Esophagus mucosa (tissue), 1 donor: ENCODE measurements around the gene ZNF32. TPM values are rescaled to one million over a fixed set of nuclear protein-coding genes. Genes with fewer than 3 reads are reported as not detected.
A peak's percentile ranks its signal among the peaks of the same experiment; 100 is the strongest.
"Not testable (repeated sequence)": the region's sequence is repeated elsewhere in the genome, so short reads cannot be mapped to it uniquely, and the experiment has no call there.

Experiments used
- ATAC-seq: fragments of 200-7000 bp; cut with Tn5 transposase; one replicate; pipeline ENCODE4 v1.9.1; 2020
- total RNA-seq: library from RNA; stranded (reverse); gene quantifications from one replicate; pipeline ENCODE4 v1.2.4, GENCODE V29; 2023
- donor health status: DM: yes; HTN: yes; CAD: no.

ZNF32 gene
- total RNA-seq, 1 donor from 2014 or later = 16.8 TPM

DNA sequence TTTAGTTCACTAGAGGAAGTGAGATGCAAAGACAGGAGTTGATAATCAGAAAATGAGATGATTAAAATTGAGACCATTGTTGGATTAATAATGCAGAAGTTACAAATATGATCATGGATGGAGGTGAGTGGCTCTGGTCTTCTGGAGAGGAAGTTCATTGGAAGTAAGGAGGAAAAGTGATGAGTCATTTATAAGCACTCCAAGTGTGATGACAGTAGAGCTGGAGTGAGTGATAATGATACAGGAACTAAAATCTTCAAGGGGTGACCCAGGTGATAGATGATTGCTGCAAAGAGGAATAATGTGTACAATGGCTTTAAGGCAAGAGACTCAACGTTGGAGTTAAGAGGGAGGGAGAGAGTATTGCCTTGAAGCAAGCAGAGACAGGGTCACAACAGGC lies 20.7 kb downstream of the ZNF32 start:
- ATAC-seq = no peak

DNA sequence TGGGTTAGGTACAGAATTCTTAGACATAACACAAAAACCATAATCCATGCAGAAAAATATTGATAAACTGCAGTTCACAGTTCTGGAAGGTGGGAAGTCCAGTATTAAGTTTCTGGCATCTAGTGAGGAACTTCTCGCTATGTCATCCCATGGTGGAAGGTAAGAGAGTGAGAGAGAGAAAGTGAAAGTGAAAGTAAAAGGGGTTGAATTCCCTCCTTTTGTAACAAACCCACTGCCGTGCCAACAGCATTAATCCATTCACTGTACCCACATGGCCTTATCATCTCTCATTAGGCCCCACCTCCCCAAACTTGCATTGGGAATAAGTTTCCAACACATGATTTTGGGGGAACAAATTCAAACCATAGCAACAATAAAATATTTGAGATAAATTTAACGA lies 25.3 kb downstream of the ZNF32 start:
- ATAC-seq = no peak

DNA sequence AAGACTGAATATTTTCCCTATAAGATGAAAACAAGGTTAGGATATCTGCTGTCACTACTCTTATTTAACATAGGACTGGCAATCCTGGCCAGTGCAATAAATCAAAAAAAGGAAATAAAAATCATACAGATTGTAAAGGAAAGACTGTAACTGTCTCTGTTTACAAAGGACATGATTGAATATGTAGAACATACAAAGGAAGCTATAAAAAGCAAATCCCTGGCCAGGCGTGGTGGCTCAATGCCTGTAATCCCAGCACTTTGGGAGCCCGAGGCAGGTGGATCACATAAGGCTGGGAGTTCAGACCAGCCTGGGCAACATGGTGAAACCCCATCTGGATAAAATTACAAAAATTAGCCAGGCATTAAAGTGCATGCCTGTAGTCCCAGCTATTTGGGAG lies 26.6 kb downstream of the ZNF32 start:
- ATAC-seq = no peak

DNA sequence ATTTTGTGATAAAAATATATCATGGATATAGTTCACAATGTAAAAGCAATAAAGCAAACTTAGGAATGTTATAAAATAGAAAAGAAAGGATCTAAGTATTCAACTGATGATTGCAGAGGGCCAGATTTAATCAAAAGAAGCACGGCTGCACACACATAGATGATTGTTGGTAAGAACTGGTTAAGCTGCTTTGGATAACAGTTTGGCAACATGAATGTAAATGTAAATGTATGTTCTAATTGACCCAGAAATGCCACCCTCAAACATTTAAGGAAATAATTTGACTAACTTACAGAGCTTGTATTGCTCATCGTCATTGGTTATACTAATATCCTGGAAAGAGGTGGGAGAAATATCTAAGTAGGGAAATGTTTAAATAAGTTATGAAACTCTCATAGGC lies 29.3 kb downstream of the ZNF32 start:
- peak; percentile 55 for ATAC-seq

DNA sequence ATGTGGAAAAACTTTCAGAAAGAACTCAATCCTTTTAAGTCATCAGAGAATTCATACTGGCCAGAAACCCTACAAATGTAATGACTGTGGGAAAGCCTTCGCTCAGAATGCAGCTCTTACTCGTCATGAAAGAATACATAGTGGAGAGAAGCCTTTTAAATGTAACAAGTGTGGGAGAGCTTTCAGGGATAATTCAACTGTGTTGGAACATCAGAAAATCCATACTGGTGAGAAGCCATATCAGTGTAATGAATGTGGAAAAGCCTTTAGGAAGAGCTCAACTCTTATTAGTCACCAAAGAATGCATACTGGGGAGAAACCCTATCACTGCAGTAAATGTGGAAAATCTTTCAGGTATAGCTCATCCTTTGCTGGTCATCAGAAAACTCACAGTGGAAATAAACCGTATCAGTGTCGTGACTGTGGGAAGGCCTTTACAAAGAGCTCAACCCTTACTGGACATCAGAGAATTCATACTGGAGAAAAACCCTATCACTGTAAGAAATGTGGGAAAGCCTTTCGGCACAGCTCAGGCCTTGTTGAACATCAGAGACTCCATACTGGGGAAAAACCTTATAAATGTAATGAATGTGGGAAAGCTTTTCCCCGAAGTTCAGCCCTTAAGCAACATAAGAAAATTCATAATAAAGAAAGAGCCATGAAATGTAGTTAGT lies 31.8 kb downstream of the ZNF32 start:
- no peak for ATAC-seq

DNA sequence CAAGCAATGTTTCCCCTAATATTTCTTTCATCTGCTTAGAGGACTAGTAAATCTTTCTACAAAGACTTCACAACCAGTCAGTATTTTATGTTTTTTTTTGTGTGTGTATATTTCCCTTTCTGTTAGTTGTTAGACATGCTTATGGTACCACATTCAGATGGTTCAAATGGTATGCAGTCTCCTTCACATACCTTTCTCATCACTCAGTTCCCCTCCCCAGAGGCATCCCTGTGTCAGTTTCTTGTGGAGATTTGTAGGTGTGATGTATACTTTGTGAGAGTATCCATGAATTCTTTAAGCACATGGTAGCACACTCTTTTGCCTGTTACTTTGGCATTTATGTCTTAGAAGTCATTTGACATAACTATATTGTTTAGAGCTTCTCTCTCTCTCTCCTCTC lies 38.0 kb downstream of the ZNF32 start:
- ATAC-seq = no peak

DNA sequence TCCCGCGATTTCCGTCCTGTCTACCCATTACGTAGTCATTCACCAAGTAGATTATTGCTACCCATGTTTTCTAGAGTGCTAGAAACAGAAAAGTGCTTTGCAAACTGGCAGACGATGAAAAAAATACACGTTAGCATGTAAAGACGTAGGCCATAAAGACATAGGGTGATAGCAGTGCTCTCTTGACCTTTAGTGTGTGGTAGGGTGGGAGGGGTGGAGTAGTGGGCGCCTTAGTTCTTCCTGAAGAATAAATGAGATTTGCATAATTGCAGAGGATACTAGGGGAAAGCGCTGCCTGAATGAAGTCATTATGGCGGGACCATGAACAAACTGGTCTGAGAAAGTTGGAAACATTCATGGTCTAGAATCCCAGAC lies 41.5 kb downstream of the ZNF32 start:
- no peak for ATAC-seq

DNA sequence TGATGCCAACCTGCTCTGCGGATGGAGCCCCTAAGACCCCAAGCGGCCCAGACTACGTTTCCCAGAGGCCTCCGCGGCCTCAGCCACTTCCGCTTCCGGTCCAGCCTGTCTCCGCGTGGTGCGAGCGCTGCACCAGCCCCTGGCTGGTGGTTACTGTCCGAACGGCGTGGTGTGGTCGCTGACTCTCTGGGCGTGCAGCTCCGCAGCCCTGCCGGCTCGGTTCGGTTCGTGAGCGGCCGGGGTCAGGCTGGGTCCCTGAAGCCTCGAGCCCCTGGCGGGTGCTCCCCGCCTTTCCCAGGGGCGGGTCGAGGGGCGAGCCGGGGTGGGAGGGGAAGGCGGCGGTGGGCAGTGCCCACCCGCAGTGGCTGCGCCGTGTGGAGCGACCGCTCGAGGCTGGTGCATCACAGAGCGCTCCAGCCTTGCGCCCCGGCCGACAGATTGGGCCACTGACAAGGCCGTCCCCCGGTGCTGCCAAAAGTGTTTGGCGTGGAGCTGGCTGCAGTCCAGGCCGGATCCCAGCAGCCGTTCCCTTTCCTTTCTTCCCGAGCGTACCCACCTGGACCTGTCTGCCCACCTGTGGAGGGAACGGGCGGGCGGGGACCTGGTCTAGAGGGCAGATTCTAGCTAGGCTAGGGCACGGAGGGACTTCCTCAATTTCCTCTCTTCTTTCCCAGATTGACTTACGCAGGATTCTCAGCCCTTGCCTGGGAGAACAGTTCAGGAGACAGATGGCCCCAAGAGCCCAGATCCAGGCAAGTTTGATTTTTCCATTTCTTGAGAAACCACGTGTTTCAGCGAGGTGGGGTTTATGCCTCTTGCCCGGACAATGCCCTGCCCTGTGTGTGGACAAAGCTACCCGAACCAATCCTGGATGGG lies 42.1 kb downstream of the ZNF32 start, which contains the start of gene ZNF485:
Gene ZNF485, plus strand, starts transcription at position 116 of the 876 bp plus-strand sequence. Its CDS starts 613 bp downstream, at position 729.
- ATAC-seq = peak; percentile 81

DNA sequence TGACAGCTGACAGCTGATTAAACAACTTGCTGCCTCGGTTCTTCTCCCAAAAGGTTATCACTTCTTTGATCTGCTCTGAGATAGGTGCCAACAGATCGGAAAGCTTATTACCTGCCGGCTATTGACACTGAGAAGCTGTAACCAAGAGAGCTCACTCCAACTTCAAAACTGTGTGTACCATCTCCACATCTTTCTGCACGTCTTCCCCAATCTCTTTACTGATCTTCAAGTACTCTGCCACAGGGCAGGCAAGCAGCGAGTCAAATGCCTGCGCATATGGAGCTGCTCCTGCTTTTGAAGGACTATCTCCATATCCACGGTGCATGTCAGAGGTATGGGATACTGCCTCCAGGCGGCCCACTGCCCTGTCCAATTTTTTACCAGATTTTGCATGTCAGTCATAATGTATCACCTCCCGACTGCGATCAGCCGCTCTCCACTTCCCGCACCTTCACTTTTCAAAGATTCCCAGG lies 42.8 kb downstream of the ZNF32 start:
- ATAC-seq = no peak

DNA sequence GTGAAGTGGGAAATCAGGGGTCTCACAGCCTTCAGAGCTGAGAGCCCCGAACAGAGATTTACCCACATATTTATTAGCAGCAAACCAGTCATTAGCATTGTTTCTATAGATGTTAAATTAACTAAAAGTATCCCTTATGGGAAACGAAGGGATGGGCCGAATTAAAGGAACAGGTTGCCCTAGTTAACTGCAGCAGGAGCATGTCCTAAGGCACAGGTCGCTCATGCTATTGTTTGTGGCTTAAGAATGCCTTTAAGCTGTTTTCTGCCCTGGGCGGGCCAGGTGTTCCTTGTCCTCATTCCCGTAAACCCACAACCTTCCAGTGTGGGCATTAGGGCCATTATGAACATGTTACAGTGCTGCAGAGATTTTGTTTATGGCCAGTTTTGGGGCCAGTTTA lies 47.1 kb downstream of the ZNF32 start:
- ATAC-seq = not testable (repeated sequence)

DNA sequence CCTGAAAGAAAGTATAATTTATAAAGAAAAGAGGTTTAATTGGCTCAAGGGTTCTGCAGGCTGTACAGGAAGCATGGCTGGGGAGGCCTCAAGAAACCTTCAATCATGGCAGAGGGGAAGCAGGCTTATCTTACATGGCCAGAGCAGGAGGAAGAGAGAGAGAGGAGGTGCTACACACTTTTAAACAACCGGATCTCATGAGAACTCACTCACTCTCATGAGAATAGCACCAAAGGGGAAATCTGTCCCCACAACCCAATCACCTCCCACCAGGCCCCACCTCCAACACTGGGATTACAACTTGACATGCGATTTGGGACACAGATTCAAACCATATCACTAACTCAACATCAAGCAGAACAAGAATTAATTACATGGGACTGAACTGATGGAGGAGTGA lies 49.3 kb downstream of the ZNF32 start:
- no peak for ATAC-seq

DNA sequence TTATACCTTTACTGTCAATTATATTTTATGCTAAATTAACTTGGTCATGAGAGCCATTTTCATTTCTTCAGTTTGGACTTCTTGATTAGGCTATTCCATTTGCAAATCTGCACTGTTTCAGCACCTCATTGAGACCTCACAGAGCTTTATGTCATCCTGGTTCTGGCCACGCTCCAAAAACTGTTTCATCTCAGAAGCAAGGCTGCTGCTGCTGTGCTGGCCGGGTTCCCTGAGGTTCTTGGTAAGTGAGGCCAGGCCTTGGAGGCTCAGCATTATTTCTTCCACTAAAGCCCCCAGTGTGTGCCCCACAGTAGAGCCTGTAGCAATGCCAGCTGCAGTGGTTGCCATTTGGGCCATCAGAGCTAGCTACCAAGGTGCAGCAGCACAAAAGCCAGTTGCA lies 50.2 kb downstream of the ZNF32 start:
- no peak for ATAC-seq

DNA sequence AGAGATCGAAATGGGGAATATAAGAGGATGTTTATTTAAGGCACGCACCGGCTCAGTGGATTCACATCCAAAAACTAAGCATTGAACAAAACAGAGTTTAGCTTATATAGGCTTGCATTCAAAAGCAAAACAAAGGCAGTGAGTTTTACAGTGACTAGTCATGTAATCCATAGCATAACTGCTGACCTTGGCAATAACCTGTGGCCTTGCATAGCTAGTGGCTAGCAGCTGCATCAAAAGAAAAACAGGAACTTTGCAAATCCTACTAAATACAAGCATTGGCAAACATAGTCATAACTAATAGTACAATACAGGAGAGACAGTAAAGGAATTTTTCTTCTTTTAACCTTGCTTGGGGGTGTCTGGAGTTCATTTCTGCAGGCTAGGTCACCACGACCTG lies 52.1 kb downstream of the ZNF32 start:
- ATAC-seq = peak; percentile 68

DNA sequence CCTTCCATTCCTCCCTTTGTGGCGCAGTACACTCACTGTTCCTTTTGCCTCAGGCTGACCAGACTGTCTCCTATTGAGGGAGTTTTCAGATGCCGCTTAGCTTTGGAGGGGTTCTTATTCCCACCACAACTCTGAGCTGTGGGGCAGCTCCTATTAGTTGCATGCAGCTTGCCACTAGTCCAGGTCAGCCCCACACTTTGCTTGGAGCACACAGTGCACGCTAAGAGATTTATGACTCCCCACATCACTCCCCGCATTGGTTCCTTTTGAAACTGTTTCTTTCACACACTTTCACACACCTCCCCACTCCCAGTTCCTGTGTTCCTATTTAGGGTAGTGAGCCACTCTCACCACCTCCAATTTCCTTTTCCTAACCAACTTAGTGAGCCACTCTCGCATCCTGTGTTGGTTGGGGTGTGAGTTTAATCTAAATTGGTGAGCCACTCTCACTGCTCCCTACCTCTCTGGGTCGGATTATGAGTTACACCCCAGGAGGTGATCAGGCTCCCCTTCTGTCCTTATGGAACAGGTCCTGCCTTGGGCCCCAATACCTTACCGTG lies 52.9 kb downstream of the ZNF32 start:
- no peak for ATAC-seq

DNA sequence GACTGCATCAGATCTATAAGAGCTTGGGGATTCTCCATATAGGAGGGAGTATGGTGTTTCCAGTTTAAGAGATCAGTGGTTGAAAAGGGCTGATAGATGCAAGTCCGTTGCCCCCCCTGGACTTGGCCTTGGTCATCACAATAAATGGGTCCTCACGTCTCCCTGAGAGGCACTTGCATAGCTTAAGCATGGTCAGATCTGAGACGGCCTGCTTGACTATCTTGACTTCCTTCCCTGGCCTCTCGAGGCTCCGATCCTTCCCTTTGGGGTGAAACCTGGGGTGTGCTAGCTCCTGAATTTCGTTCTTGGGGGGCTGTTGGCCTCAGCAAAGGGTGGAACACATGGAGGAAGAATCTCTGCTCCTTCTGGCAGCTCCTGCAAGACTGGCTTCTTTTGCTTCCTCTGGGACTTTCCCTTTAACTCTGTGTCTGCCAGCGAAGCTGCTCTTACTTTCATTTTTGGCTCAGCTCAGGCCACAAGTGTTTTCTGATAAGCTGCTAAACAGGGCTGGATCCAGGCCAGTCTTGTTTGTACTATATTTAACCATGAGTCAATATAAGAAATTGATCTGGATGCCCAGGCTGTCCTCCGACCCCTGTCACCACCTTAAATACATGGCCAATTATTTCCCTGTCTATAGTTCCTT lies 53.6 kb downstream of the ZNF32 start:
- no peak for ATAC-seq

Other genes with a start within 250 kb of the ZNF32 start
- gene HNRNPF, start 239.7 kb downstream of the ZNF32 start, total RNA-seq = 170 TPM
- gene ZNF487, start 211.8 kb downstream of the ZNF32 start, total RNA-seq = 2.9 TPM
- 0.64 TPM for gene ZNF239, start 74.3 kb downstream of the ZNF32 start, total RNA-seq
- gene ZNF485, start 42.4 kb downstream of the ZNF32 start, total RNA-seq = 2.5 TPM